SU-DHL-6 (cell line): ENCODE results near the gene SALL3.

Source experiments
- H2AFZ ChIP-seq: fragments of 200-600 bp; sonication (generic); 2 replicates; pipeline ENCODE4 v1.6.1; 2014; ENCODE audit warnings: low read depth, mild to moderate bottlenecking, moderate library complexity, mixed read lengths, antibody characterized with exemption, low read length; ENCODE audit not compliant: severe bottlenecking
- H3F3A ChIP-seq: fragments of 200-600 bp; shearing (Covaris generic); 2 replicates; pipeline ENCODE4 v1.6.0; 2016; ENCODE audit warnings: antibody characterized with exemption, mild to moderate bottlenecking; ENCODE audit not compliant: insufficient read depth
- H3K27ac ChIP-seq: fragments of 200-600 bp; sonication (generic); 2 replicates; pipeline ENCODE4 v1.5.1; 2016; ENCODE audit warnings: low read depth, mild to moderate bottlenecking, low read length, moderate library complexity, mixed read lengths
- H3K27me3 ChIP-seq: fragments of 200-600 bp; sonication (generic), shearing (Covaris generic); 2 replicates; pipeline ENCODE4 v1.6.0; 2014; ENCODE audit warnings: mild to moderate bottlenecking, low read length
- H3K36me3 ChIP-seq: fragments of 200-600 bp; sonication (generic); 2 replicates; pipeline ENCODE4 v1.6.1; 2014; ENCODE audit warnings: mild to moderate bottlenecking, low read length, mixed read lengths
- H3K4me2 ChIP-seq: fragments of 300-600, 200-600 bp; shearing (Covaris generic), sonication (generic); 2 replicates; pipeline ENCODE4 v1.6.0; 2014; ENCODE audit warnings: low read length, low read depth, mild to moderate bottlenecking; ENCODE audit not compliant: poor library complexity, severe bottlenecking
- H3K4me3 ChIP-seq: fragments of 200-600 bp; sonication (generic); 2 replicates; pipeline ENCODE4 v1.5.1; 2014; ENCODE audit warnings: antibody characterized with exemption, low read length, mild to moderate bottlenecking, mixed read lengths; ENCODE audit not compliant: insufficient read depth, poor library complexity, severe bottlenecking
- H3K79me2 ChIP-seq: fragments of 200-600 bp; sonication (generic); 2 replicates; pipeline ENCODE4 v1.6.1; 2014; ENCODE audit warnings: mild to moderate bottlenecking, low read length, moderate library complexity; ENCODE audit not compliant: insufficient read depth
- H3K9ac ChIP-seq: fragments of 200-600 bp; sonication (generic); 2 replicates; pipeline ENCODE4 v1.7.0; 2014; ENCODE audit warnings: mild to moderate bottlenecking, low read length
- H3K9me2 ChIP-seq: fragments of 200-600 bp; sonication (generic); replicated peaks from 2 replicates; pipeline ENCODE4 v1.6.1; 2014; ENCODE audit warnings: low read length; ENCODE audit not compliant: insufficient read depth
- H3K9me3 ChIP-seq: fragments of 200-600 bp; sonication (generic); 2 replicates; pipeline ENCODE4 v1.6.1; 2014; ENCODE audit warnings: low read length, mixed read lengths; ENCODE audit not compliant: insufficient read depth
- H4K20me1 ChIP-seq: fragments of 200-600 bp; sonication (generic); 2 replicates; pipeline ENCODE4 v1.6.1; 2014; ENCODE audit warnings: low read depth, mild to moderate bottlenecking, antibody characterized with exemption, low read length, moderate library complexity, mixed read lengths
- CTCF ChIP-seq: fragments of 200-600 bp; sonication (generic); IDR thresholded peaks from one replicate; pipeline ENCODE4 v1.5.1; 2017; ENCODE audit warnings: antibody characterized with exemption, mild to moderate bottlenecking, low read length, moderate library complexity; ENCODE audit not compliant: insufficient read depth, poor library complexity, severe bottlenecking
- EZH2phosphoT487 ChIP-seq: fragments of 200-600 bp; sonication (generic), shearing (Covaris generic); conservative IDR thresholded peaks from 2 replicates; pipeline ENCODE4 v1.6.1; 2018; ENCODE audit warnings: mild to moderate bottlenecking, antibody characterized with exemption, low read length, moderate library complexity, mixed read lengths

SALL3 gene

GRCh38 chr18:78974115-78974761, 5.4 kb upstream of the SALL3 start:
- Histone ChIP-seq H2AFZ (no peak overlapping the region), H3F3A (no peaks in the 10 kb centered on the region), H3K27me3 (no peaks in the 10 kb centered on the region), H3K9ac (no peak overlapping the region), H4K20me1 (no peaks in the 10 kb centered on the region), H3K79me2 (no peaks in the 10 kb centered on the region), H3K36me3 (no peaks in the 10 kb centered on the region), H3K9me3 (no peaks in the 10 kb centered on the region), H3K27ac (no peak overlapping the region), H3K9me2 (no peaks in the 10 kb centered on the region), H3K4me2 (no peak overlapping the region), H3K4me3 (no peak overlapping the region)
- TF ChIP-seq EZH2phosphoT487 (no peak), CTCF (no peak)

GRCh38 chr18:78975292-78975691, 4.3 kb upstream of the SALL3 start:
- no peak overlapping the region for H3K27ac ChIP-seq
- H3K9ac ChIP-seq, result no peak overlapping the region
- no peak overlapping the region for H3K4me2 ChIP-seq
- no peaks in the 10 kb centered on the region for H3K79me2 ChIP-seq
- H3F3A ChIP-seq, result no peaks in the 10 kb centered on the region
- H3K9me3 ChIP-seq, result no peaks in the 10 kb centered on the region
- no peaks in the 10 kb centered on the region for H3K9me2 ChIP-seq
- no peaks in the 10 kb centered on the region for H3K27me3 ChIP-seq
- no peak overlapping the region for H3K4me3 ChIP-seq
- no peaks in the 10 kb centered on the region for H4K20me1 ChIP-seq
- no peak for TF ChIP-seq EZH2phosphoT487
- no peak for TF ChIP-seq CTCF
- H2AFZ ChIP-seq, result no peak overlapping the region
- no peaks in the 10 kb centered on the region for H3K36me3 ChIP-seq

GRCh38 chr18:78975699-78976335, 3.8 kb upstream of the SALL3 start:
- H3K36me3 ChIP-seq, result no peaks in the 10 kb centered on the region
- no peaks in the 10 kb centered on the region for H3K27me3 ChIP-seq
- H3K9ac ChIP-seq, result no peak overlapping the region
- H3K9me3 ChIP-seq, result no peaks in the 10 kb centered on the region
- H3K4me2 ChIP-seq, result no peak overlapping the region
- no peaks in the 10 kb centered on the region for H3K9me2 ChIP-seq
- no peak for TF ChIP-seq CTCF
- TF ChIP-seq EZH2phosphoT487, result no peak
- no peaks in the 10 kb centered on the region for H4K20me1 ChIP-seq
- no peak overlapping the region for H2AFZ ChIP-seq
- H3K27ac ChIP-seq, result no peak overlapping the region
- H3F3A ChIP-seq, result no peaks in the 10 kb centered on the region
- H3K79me2 ChIP-seq, result no peaks in the 10 kb centered on the region
- no peak overlapping the region for H3K4me3 ChIP-seq
